HCT116 (cell line): ENCODE measurements around the gene PITHD1. TPM values are rescaled to one million over a fixed set of nuclear protein-coding genes. Genes with fewer than 3 reads are reported as not detected.

Experiments used
- ATAC-seq: fragments of 200-7000 bp; cut with Tn5 transposase; 2 replicates; pipeline ENCODE4 v1.9.1; 2020; ENCODE audit warnings: mild to moderate bottlenecking, moderate library complexity
- BruUV-seq: library from RNA; stranded (reverse); fragments of 400-500 nt; replicated peaks from 2 replicates; lab custom pipeline; 2021; lab: Mats Ljungman, UMichigan
- CTCF ChIA-PET: fragments of 300-600 bp; sonication (Branson Sonifier 250); formaldehyde crosslinking; loops from one replicate; lab custom pipeline; 2021; ENCODE audit warnings: antibody characterized with exemption; lab: Charles Lee
- POLR2A ChIA-PET: fragments of 300-600, 350-600 bp; sonication (Branson Sonifier 250); formaldehyde crosslinking; loops from one replicate; lab custom pipeline; 2021; ENCODE audit warnings: antibody characterized with exemption; lab: Charles Lee
- RAD21 ChIA-PET, 2 experiments: fragments of 300-600 bp; sonication (Branson Sonifier 250); formaldehyde crosslinking; loops; one replicate each; lab custom pipeline; 2023; ENCODE audit warnings: low total read pairs in 2 of 2; ENCODE audit not compliant: uncharacterized antibody in 2 of 2, unreplicated experiment in 2 of 2, low non-redundant PET in 1 of 2; lab: Charles Lee
- DNase-seq: peaks from one replicate; pipeline ENCODE4 v3.0.0-alpha.2; 2010; ENCODE audit warnings: low read depth, low spot score
- H2AFZ ChIP-seq: fragments of 200-600 bp; shearing (Covaris generic), sonication (generic); 2 replicates; pipeline ENCODE4 v1.6.1; 2017; ENCODE audit warnings: low read depth, mixed run types, mixed read lengths, antibody characterized with exemption, low read length; ENCODE audit not compliant: poor library complexity, severe bottlenecking
- H3K27ac ChIP-seq: 2 replicates; pipeline ENCODE4 v1.5.1; 2012; ENCODE audit warnings: low read depth, low read length
- H3K27me3 ChIP-seq: fragments of 200-600 bp; sonication (generic); 2 replicates; pipeline ENCODE4 v1.6.1; 2016; ENCODE audit warnings: mixed run types, low read length, mixed read lengths; ENCODE audit not compliant: insufficient read depth
- H3K36me3 ChIP-seq, 2 experiments: fragments of 200-500 bp in 1 of 2; fragments of 200-600 bp in 1 of 2; sonication (Bioruptor generic) in 1 of 2; sonication (generic) in 1 of 2; 2 replicates each; pipeline versions ENCODE4 v1.5.1 to v1.6.1; 2014 to 2016; ENCODE audit warnings: low read length in 2 of 2, inconsistent platforms in 1 of 2, mixed read lengths in 1 of 2, mixed run types in 1 of 2; ENCODE audit not compliant: insufficient read depth in 2 of 2, control insufficient read depth in 1 of 2
- H3K4me1 ChIP-seq, 2 experiments: fragments of 200-600 bp in 1 of 2; sonication (generic) in 1 of 2; 2 replicates each; pipeline versions ENCODE4 v1.5.1 to v1.6.1; 2012 to 2017; ENCODE audit warnings: low read length in 2 of 2, inconsistent platforms in 1 of 2, mild to moderate bottlenecking in 1 of 2, mixed read lengths in 1 of 2, mixed run types in 1 of 2, moderate library complexity in 1 of 2; ENCODE audit not compliant: insufficient read depth in 2 of 2, control insufficient read depth in 1 of 2
- H3K4me2 ChIP-seq: fragments of 200-600 bp; sonication (generic); 2 replicates; pipeline ENCODE4 v1.6.1; 2017; ENCODE audit warnings: mixed run types, low read length, mixed read lengths
- H3K4me3 ChIP-seq, 2 experiments: fragments of 200-600 bp in 1 of 2; sonication (generic) in 1 of 2; replicated peaks in 1 of 2; 2 replicates each; pipeline ENCODE4 v1.5.1; 2011 to 2016; ENCODE audit warnings: low read length in 2 of 2, control low read depth in 1 of 2, low read depth in 1 of 2, mild to moderate bottlenecking in 1 of 2, mixed read lengths in 1 of 2, mixed run types in 1 of 2
- H3K79me2 ChIP-seq: fragments of 200-600 bp; sonication (generic); 2 replicates; pipeline ENCODE4 v1.6.1; 2017; ENCODE audit warnings: mild to moderate bottlenecking, mixed run types, low read length, moderate library complexity, mixed read lengths; ENCODE audit not compliant: insufficient read depth
- H3K9ac ChIP-seq: fragments of 200-600 bp; sonication (generic); 2 replicates; pipeline ENCODE4 v1.6.1; 2016; ENCODE audit warnings: low read length, mixed read lengths
- H3K9me2 ChIP-seq: fragments of 200-600 bp; sonication (generic), shearing (Covaris generic); 2 replicates; pipeline ENCODE4 v1.6.1; 2017; ENCODE audit warnings: mixed run types, mild to moderate bottlenecking, moderate library complexity; ENCODE audit not compliant: insufficient read depth
- H3K9me3 ChIP-seq, 2 experiments: fragments of 200-500 bp in 1 of 2; fragments of 200-600 bp in 1 of 2; sonication (Bioruptor generic) in 1 of 2; sonication (generic) in 1 of 2; 2 replicates each; pipeline ENCODE4 v1.6.1; 2014 to 2017; ENCODE audit warnings: low read length in 2 of 2, mixed read lengths in 2 of 2, inconsistent platforms in 1 of 2, low read depth in 1 of 2, mild to moderate bottlenecking in 1 of 2, mixed run types in 1 of 2, moderate library complexity in 1 of 2; ENCODE audit not compliant: control insufficient read depth in 1 of 2, insufficient read depth in 1 of 2
- H4K20me1 ChIP-seq: fragments of 200-600 bp; sonication (generic), shearing (Covaris generic); 2 replicates; pipeline ENCODE4 v1.6.1; 2017; ENCODE audit warnings: mixed run types, mild to moderate bottlenecking, moderate library complexity; ENCODE audit not compliant: insufficient read depth
- RAD21 ChIP-seq: IDR thresholded peaks from 2 replicates; pipeline ENCODE4 v1.6.1; 2012; ENCODE audit warnings: low read depth, mild to moderate bottlenecking
- intact Hi-C: fragments of 100-400 bp; cut with micrococcal nuclease; formaldehyde crosslinking; loops from 2 replicates; pipeline ENCODE4 v1.10.0; 2022
- total RNA-seq: library from RNA; stranded (reverse); gene quantifications from one replicate; pipeline ENCODE4 v1.2.1, GENCODE V29; 2021; ENCODE audit not compliant: unreplicated experiment
- TF ChIP-seq, protein P1 (sequence below), 3 experiments: fragments of 200-600 bp in 1 of 3; sonication (generic) in 1 of 3; IDR thresholded peaks in 2 of 3; conservative IDR thresholded peaks in 1 of 3; 2 replicates each; pipeline ENCODE4 v1.5.1; 2012 to 2017; ENCODE audit warnings: low read depth in 2 of 3, low read length in 2 of 3, antibody characterized with exemption in 1 of 3, borderline replicate concordance in 1 of 3, control low read depth in 1 of 3, mild to moderate bottlenecking in 1 of 3, mixed read lengths in 1 of 3, mixed run types in 1 of 3, moderate library complexity in 1 of 3; ENCODE audit not compliant: insufficient read depth in 1 of 3
- TF ChIP-seq, protein P2 (sequence below): IDR thresholded peaks from 2 replicates; pipeline ENCODE4 v1.6.1; 2012
- TF ChIP-seq, protein P3 (sequence below): IDR thresholded peaks from 2 replicates; pipeline ENCODE4 v1.6.1; 2012

Gene PITHD1
- total RNA-seq, 1 experiment from 2014 or later, result 57.2 TPM

DNA sequence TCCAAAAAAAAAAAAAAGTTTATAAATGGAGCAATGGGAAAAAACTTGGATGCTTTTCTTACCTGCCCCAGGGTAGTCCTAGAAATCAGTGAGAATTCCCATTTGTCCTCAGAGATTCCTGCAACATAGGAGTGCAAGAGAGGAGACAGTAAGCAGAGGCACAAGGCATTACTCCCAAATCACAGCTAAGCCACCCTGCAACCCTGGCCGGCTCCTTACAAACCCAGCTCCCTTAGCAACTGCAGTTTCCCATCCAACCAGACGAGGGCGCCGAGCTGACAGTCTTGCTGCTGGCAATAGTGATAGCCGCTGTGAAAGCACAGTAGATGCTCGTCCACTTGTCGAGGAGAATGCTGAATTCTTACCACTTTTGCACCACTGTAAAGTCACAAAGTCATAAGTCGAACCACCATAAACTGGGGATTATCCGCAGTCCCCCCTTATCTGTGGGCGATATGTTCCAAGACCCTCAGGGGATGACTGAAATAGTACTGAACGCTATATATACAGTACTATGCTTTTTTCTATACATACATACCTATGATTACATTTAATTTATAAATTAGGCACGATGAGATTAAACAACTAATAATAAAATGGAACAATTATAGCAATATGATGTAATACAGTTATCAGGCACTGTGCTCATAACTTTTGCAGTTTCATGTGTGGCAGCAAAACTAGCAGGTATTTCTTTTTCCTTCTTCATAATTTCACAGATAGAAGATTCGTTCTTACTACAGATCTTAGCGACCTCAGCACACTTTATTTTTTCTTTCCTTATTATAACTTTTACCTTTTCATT is 6.0 kb upstream of the PITHD1 start:
- intact Hi-C loops, result loop anchor here (1.0 to 5.0 kb wide), 4 partner anchors 82 to 620 kb away; partner anchors contain the start of gene FUCA1
- H3K4me1 ChIP-seq, result peaks cover 4 to 6% of the 10 kb centered on the region in 2 experiments; a peak in 2 of 4 replicates
- POLR2A ChIA-PET, result interaction anchor here (0.9 kb wide), 1 partner anchor 53 kb away, joined by 3 read pairs; the partner anchor contains the start of gene HMGCL
- no peak overlapping the region for H2AFZ ChIP-seq
- no peak overlapping the region for H3K27ac ChIP-seq
- TF ChIP-seq, protein P1, sequence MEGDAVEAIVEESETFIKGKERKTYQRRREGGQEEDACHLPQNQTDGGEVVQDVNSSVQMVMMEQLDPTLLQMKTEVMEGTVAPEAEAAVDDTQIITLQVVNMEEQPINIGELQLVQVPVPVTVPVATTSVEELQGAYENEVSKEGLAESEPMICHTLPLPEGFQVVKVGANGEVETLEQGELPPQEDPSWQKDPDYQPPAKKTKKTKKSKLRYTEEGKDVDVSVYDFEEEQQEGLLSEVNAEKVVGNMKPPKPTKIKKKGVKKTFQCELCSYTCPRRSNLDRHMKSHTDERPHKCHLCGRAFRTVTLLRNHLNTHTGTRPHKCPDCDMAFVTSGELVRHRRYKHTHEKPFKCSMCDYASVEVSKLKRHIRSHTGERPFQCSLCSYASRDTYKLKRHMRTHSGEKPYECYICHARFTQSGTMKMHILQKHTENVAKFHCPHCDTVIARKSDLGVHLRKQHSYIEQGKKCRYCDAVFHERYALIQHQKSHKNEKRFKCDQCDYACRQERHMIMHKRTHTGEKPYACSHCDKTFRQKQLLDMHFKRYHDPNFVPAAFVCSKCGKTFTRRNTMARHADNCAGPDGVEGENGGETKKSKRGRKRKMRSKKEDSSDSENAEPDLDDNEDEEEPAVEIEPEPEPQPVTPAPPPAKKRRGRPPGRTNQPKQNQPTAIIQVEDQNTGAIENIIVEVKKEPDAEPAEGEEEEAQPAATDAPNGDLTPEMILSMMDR (IDR thresholded peaks at IDR 0.05 in 2 of 3, conservative IDR thresholded peaks at IDR 0.05 in 1 of 3; ENCODE audit: borderline replicate concordance in 1 of 3, insufficient read depth in 1 of 3, low read depth in 2 of 3, low read length in 2 of 3), result peak; percentile 85 to 97 (median 93)
- TF ChIP-seq, protein P2, sequence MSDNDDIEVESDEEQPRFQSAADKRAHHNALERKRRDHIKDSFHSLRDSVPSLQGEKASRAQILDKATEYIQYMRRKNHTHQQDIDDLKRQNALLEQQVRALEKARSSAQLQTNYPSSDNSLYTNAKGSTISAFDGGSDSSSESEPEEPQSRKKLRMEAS, result no peak
- peak; percentile 90 for TF ChIP-seq RAD21
- TF ChIP-seq, protein P3, sequence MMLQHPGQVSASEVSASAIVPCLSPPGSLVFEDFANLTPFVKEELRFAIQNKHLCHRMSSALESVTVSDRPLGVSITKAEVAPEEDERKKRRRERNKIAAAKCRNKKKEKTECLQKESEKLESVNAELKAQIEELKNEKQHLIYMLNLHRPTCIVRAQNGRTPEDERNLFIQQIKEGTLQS, result no peak
- H3K36me3 ChIP-seq, result peaks cover 4 to 7% of the 10 kb centered on the region in 2 experiments; a peak in 2 of 4 replicates
- no peaks in the 10 kb centered on the region for H3K9me2 ChIP-seq
- CTCF ChIA-PET, result interaction anchor here (0.6 to 3.4 kb wide), 18 partner anchors 10 to 427 kb away, joined by 3 to 62 read pairs (median 3); partner anchors contain the start of genes GALE and LYPLA2
- BruUV-seq, result no TSS peak
- H3K4me2 ChIP-seq, result 0 out of 2 replicates have a peak overlapping the region, but pooled peaks have one; percentile 17
- RAD21 ChIA-PET, result interaction anchor here (0.7 to 1.6 kb wide), 5 partner anchors 27 to 159 kb away, joined by 3 to 10 read pairs (median 4); no protein-coding TSS in a partner anchor
- H3K9ac ChIP-seq, result no peak overlapping the region
- ATAC-seq (peak; percentile 97), DNase-seq (peak; percentile 64)
- no peaks in the 10 kb centered on the region for H3K27me3 ChIP-seq
- no peak overlapping the region for H3K4me3 ChIP-seq
- H3K79me2 ChIP-seq, result peaks cover 18% of the 10 kb centered on the region
- no peaks in the 10 kb centered on the region for H4K20me1 ChIP-seq
- no peaks in the 10 kb centered on the region for H3K9me3 ChIP-seq
